ENCODE measurements around the gene SS18L1.
"Not testable (repeated sequence)": the region's sequence is repeated elsewhere in the genome, so short reads cannot be mapped to it uniquely, and the experiment has no call there.

The SS18L1 gene, protein sequence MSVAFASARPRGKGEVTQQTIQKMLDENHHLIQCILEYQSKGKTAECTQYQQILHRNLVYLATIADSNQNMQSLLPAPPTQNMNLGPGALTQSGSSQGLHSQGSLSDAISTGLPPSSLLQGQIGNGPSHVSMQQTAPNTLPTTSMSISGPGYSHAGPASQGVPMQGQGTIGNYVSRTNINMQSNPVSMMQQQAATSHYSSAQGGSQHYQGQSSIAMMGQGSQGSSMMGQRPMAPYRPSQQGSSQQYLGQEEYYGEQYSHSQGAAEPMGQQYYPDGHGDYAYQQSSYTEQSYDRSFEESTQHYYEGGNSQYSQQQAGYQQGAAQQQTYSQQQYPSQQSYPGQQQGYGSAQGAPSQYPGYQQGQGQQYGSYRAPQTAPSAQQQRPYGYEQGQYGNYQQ

GRCh38 chr20:62143081-62143956, at the start of gene SS18L1, which contains the start of gene PSMA7:
TSS of gene SS18L1 (plus strand) at chr20:62143769. CDS start at chr20:62143821, 52 bp downstream.
TSS of gene PSMA7 (minus strand) at chr20:62143394. CDS start at chr20:62143303, 91 bp downstream.
- no peak for FAIRE-seq

- no peak for FAIRE-seq
These were observed 46.9 kb upstream of the SS18L1 start for GRCh38 chr20:62096421-62097380.

- no peak for FAIRE-seq
These were observed 45.6 kb upstream of the SS18L1 start for GRCh38 chr20:62097881-62098407.

DNA sequence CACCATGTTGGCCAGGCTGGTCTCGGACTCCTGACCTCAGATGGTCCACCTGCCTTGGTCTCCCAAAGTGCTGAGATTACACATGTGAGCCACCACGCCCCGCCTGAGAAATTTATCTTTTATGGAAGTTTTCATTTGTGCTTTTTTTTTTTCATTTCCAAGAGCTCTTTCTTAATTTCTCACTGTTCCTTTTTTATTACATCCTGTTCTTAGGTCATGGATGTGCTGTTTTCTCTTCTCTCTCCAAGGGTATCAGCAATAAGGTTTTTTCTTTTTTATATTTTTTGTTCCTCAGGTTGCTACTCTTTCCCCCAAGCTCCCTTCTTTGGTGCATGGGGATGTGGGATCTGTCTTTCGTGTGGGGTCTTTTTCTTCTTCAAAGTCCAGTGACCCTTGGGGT, 42.5 kb upstream of the SS18L1 start:
- FAIRE-seq: no peak

- FAIRE-seq: no peak
These were observed 39.9 kb upstream of the SS18L1 start for GRCh38 chr20:62103508-62104233.

- FAIRE-seq: no peak
These were observed 39.3 kb upstream of the SS18L1 start for GRCh38 chr20:62104234-62104789.

DNA sequence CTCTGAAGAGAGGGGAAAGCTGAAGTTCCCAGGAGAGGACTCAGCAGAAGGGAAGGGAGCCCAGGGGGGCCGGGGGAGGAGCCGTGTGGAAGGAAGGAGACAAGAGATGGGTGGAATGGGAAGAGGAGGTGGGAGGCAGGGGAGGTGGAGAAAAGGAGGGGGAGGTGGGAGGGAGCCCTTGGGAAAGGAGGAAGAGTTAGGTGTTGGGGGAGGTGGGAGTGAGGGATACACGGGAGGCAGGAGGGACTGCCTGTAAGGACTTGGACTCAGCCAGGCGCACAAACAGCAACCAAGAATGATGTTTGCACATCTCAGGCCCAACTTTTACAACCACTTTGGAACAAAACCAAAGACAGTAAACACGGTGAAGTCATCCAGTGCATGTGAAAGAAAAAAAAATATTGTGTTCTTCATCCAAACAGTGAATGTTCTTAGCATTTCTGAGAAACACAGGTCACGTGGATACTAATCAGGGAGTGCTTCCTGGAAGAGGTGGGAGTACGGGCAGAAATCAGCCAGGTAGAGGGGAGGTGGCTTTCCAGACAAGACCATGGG, 38.7 kb upstream of the SS18L1 start:
- FAIRE-seq: no peak

DNA sequence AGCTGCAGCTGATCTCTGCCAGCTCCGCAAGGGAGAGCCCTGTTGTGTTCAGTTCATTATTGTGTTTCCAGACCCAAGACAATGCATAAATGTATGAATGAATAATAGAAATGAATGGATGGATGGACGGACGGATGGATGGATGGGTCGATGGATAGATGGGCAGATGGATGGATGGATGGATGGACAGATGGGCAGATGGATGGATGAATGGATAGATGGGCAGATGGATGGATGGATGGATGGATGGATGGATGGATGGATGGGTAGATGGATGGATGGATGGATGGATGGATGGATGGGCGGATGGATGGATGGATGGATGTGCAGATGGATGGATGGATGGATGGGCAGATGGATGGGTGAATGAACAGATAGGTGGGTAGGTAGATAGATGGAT, 38.0 kb upstream of the SS18L1 start:
- FAIRE-seq: no peak

DNA sequence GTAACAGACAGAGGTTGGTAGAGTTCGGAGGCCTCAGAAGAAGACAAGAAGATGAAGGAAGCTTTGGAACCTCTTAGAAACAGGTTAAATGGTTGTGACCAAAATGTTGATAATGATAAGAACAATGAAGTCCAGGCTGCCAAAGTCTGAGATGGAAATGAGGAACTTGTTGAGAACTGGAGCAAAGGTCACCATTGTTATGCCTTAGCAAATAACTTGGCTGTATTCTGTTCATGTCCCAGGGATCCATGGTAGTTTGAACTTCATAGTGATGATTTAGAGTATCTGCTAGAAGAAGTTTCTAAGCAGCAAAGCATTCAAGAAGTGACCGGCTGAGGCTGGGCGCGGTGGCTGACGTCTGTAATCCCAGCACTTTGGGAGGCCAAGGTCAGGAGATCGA, 32.4 kb upstream of the SS18L1 start:
- FAIRE-seq: no peak

DNA sequence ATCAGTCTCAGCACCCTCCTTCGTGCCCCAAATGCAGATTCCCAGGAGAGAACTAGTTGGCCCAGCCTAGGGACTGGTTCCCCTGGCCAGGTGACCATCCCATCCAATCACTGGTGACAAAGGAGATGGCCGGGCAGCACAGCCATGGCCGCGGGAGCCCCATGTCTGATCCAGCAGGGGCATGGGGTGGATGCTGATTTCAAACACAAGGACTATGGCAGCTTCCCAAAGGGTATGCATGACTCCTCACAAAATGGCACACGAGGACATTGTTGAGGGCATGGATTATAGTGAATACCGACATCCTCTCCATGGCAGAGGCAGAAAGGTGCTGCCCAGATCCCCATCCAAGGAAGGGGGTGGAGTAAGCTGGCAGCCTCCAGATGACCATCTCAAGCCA, 31.2 kb upstream of the SS18L1 start:
- no peak for FAIRE-seq

DNA sequence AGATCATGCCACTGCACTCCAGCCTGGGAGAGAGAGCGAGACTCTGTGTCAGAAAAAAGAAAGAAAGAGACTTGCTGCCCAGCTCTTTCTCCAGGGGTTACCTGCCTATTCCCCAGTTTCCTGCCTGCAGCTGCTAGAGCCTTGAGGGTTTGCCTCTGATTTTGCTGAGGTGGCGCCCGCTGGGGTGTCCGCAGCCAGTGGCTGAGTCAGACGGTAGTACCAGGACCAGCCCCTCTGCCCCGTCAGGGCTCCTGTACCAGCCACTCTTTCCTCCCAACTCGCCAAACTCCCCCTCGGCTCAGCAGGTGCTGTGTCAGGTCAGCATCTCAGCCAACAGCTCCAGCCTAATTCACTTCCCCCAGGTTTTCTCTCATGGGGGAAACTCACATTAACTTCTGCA, 28.7 kb upstream of the SS18L1 start:
- FAIRE-seq: no peak

- FAIRE-seq: not testable (repeated sequence)
These were observed 27.7 kb upstream of the SS18L1 start for GRCh38 chr20:62115800-62116407.

- no peak for FAIRE-seq
These were observed 26.8 kb upstream of the SS18L1 start for GRCh38 chr20:62116558-62117361.

- FAIRE-seq: no peak
These were observed 26.3 kb upstream of the SS18L1 start for GRCh38 chr20:62117362-62117646.

DNA sequence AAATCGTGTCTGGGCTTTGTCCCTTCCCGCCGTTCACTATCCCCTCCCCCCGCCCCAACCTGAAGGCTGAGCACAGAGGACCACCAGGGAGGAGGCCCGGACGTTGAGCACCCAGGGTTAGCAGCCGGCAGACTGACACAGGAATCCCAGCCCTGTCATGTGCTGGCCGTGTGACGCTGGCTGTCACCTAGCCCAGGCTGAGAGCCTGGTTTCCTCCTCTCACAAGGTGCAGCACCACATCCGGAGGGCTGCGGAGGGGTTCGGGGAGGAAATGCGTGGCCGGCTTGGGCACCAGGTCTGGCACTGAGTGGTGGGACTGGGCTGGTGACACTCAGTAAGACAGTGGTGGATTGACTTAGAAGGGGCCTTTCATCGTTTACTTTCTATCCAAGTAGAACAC, 25.9 kb upstream of the SS18L1 start:
- no peak for FAIRE-seq

DNA sequence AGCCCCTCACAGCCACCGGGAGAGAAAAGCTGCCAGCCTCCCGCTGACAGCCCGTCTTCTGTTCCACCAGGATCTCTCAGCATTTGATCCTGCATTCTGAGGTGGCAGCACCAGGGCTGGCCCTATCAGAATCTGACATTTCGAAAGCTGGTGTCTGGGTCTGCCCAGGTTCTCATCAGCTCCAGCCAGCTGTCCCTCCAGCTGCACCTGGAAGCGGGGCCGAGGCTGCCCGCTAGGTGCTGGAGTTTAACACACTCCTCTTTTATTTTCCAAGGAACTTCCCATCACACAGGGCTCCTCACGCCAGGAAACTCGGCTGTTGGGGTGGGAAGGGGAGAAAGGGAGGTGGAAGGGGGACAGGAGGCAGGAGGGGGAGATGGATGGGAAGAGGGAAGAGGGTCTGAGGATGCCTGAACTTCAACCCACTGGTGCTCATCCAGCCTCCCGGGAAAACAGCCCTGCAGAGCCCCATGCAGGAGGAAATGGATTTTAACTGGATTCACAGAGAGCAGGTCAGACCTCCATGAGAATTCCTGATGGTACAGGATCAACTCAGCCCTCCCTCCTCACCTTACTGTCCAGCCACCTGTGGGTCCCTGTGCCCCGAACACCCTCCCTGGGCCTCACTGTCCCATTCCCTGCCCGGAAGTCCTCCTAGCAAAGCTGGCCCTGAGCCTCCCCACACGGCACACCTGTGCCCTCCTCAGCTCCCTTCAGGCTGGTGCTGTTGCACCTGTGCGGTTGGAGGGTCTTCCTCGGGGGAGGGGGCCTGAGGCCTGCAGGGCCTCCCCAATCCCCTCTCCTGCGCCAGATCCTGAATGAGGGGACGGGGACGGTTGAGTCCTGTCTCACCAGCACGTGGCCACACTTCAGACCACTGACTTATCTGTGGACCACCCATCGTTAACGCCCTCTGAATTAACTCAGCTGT, 25.2 kb upstream of the SS18L1 start:
- FAIRE-seq: no peak

GRCh38 chr20:62119115-62119514, 24.5 kb upstream of the SS18L1 start:
- no peak for FAIRE-seq

DNA sequence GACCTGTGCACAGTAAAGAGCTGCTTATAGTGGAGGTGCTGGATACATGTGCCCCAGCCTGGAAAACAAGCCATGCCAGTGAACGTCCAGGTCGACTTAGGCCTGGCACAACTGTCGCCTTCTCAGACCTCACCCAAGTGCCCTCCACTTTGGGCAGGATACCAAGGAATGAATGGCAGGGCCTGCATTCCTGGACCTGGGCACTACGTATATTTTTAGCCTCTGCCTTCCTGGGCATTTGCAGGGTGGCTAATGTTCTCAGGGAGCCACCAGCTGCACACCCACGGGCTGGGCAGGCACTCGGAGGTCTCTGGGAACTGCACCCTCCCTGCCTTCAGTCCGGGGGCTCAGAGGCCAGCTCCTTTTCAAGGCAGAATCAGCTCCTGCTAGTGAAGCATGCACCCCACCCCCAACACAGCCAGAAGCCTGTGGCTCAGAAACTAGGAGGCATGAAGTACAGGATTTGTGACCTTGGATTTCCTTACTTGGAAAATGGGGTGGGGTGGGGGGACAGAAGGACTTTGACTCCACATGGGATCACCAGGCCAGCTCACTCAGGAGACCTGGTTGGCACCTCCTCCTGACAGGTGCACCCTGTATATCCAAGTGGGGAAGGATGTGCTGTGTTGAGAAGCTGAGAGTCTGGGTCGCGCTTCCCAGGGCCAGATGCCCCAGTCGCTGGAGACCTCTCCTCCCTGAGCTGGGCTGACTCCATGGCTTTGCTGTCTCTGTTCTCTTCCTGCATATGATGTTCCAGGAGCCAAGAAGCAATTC, 23.8 kb upstream of the SS18L1 start:
- no peak for FAIRE-seq

All from A204.1 (cell line).